Spleen (tissue), 7 donors: ENCODE data around the gene TM9SF2.

Experiments used
- POLR2A ChIP-seq, 3 donors: fragments of 450-650 bp; IDR thresholded peaks; one replicate each; pipeline ENCODE4 v1.5.1; 2017; ENCODE audit warnings: antibody characterized with exemption in 3 of 3, mild to moderate bottlenecking in 1 of 3
- TF ChIP-seq, protein P1 (sequence below), 11 experiments: fragments of 200-600 bp in 7 of 11; fragments of 450-650 bp in 4 of 11; sonication (generic) in 4 of 11; IDR thresholded peaks in 8 of 11; conservative IDR thresholded peaks in 3 of 11; 1 replicate in 7 of 11; 2 replicates in 4 of 11; pipeline versions ENCODE4 v1.4.0 to v1.8.0; 2016 to 2021; ENCODE audit warnings: antibody characterized with exemption in 11 of 11, inconsistent platforms in 4 of 11, mild to moderate bottlenecking in 1 of 11
- donor health status: DM: no; HTN: no; CAD: no; lungs with moderate emphysema.
- donor health status: DM: no; HTN: no; CAD: no.
- donor health status: DM: no; HTN: no; CAD: no.

DNA sequence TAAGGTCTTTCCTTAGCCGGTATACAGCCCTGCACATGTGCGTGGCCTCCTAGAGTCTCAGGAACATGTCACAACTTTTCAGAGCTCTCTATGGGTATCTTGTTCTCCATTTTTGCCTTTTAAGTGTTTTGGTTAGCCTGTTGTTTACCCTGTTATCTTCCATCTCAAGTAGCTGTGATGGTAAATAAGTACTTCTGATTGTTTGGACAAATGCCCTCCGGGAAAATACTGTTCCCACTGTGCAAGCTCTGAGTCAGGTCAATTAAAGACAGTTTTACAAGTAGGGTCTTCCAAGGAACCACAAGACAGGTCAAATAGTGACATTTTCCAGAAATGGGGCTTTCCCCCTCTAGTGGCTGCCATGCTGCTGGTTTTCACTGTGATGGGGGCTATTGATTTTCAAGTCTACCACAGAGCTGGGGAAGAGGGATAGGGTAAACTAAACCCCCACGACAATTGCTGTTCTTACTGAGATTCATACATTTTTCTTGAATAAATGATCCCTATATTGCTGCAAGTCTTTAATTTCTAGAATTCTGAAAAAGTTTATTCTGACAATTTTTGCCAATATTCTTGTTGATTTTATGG lies 109.5 kb downstream of the TM9SF2 start:
- TF ChIP-seq, protein P1, sequence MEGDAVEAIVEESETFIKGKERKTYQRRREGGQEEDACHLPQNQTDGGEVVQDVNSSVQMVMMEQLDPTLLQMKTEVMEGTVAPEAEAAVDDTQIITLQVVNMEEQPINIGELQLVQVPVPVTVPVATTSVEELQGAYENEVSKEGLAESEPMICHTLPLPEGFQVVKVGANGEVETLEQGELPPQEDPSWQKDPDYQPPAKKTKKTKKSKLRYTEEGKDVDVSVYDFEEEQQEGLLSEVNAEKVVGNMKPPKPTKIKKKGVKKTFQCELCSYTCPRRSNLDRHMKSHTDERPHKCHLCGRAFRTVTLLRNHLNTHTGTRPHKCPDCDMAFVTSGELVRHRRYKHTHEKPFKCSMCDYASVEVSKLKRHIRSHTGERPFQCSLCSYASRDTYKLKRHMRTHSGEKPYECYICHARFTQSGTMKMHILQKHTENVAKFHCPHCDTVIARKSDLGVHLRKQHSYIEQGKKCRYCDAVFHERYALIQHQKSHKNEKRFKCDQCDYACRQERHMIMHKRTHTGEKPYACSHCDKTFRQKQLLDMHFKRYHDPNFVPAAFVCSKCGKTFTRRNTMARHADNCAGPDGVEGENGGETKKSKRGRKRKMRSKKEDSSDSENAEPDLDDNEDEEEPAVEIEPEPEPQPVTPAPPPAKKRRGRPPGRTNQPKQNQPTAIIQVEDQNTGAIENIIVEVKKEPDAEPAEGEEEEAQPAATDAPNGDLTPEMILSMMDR (IDR thresholded peaks at IDR 0.05 in 8 of 11, conservative IDR thresholded peaks at IDR 0.05 in 3 of 11): no peak
- no peak for TF ChIP-seq POLR2A (IDR thresholded peaks at IDR 0.05)
